HG02588 (cell line): Measurements from ENCODE around the gene C12orf42.
A peak's percentile ranks its signal among the peaks of the same experiment; 100 is the strongest.

Experiments used
- ATAC-seq: cut with Tn5 transposase; IDR thresholded peaks from one replicate; pipeline ENCODE4 v1.9.1; 2021; ENCODE audit warnings: mild to moderate bottlenecking, moderate library complexity; ENCODE audit not compliant: unreplicated experiment

Gene C12orf42

GRCh38 chr12:103495469-103496456, at the start of gene C12orf42:
TSS of gene C12orf42 (minus strand) at chr12:103495968. CDS start at chr12:103478426, 17,542 bp downstream.
- ATAC-seq = peak; percentile 60

- no peak for ATAC-seq
Measured at GRCh38 chr12:103542078-103542477, 46.3 kb upstream of the C12orf42 start.

GRCh38 chr12:103540319-103540718, 44.6 kb upstream of the C12orf42 start:
- no peak for ATAC-seq

GRCh38 chr12:103538397-103538796, 42.6 kb upstream of the C12orf42 start:
- no peak for ATAC-seq

GRCh38 chr12:103530307-103531066, 34.7 kb upstream of the C12orf42 start:
- ATAC-seq = no peak

- no peak for ATAC-seq
Measured at GRCh38 chr12:103529306-103529705, 33.5 kb upstream of the C12orf42 start.

- no peak for ATAC-seq
Measured at GRCh38 chr12:103524238-103524875, 28.6 kb upstream of the C12orf42 start.

- no peak for ATAC-seq
Measured at GRCh38 chr12:103523771-103524170, 28.0 kb upstream of the C12orf42 start.

GRCh38 chr12:103520686-103521215, 25.0 kb upstream of the C12orf42 start:
- no peak for ATAC-seq

- no peak for ATAC-seq
Measured at GRCh38 chr12:103519632-103520031, 23.9 kb upstream of the C12orf42 start.

GRCh38 chr12:103518899-103519298, 23.1 kb upstream of the C12orf42 start:
- no peak for ATAC-seq

- no peak for ATAC-seq
Measured at GRCh38 chr12:103517161-103517560, 21.4 kb upstream of the C12orf42 start.

GRCh38 chr12:103515341-103515740, 19.6 kb upstream of the C12orf42 start:
- ATAC-seq = no peak

- ATAC-seq = no peak
Measured at GRCh38 chr12:103513875-103514274, 18.1 kb upstream of the C12orf42 start.

GRCh38 chr12:103505371-103506236, 9.8 kb upstream of the C12orf42 start:
- ATAC-seq = peak; percentile 93

- ATAC-seq = no peak
Measured at GRCh38 chr12:103504606-103505005, 8.8 kb upstream of the C12orf42 start.

- ATAC-seq = no peak
Measured at GRCh38 chr12:103503546-103504480, 8.0 kb upstream of the C12orf42 start.

GRCh38 chr12:103501447-103501846, 5.7 kb upstream of the C12orf42 start:
- ATAC-seq = no peak

- ATAC-seq = no peak
Measured at GRCh38 chr12:103499571-103499970, 3.8 kb upstream of the C12orf42 start.
